Common myeloid progenitor, CD34-positive (primary cell): Measurements from ENCODE around the gene EVI5L.
A peak's percentile ranks its signal among the peaks of the same experiment; 100 is the strongest.

Experiments
- CTCF ChIA-PET: fragments of 350-600 bp; sonication (Branson Sonifier 250); formaldehyde crosslinking; loops from one replicate; lab custom pipeline; 2021; ENCODE audit warnings: antibody characterized with exemption; lab: Charles Lee
- POLR2A ChIA-PET: fragments of 350-600 bp; sonication (Branson Sonifier 250); formaldehyde crosslinking; loops from one replicate; lab custom pipeline; 2021; ENCODE audit warnings: antibody characterized with exemption; lab: Charles Lee
- DNase-seq, 3 donors: peaks; one replicate each; pipeline versions ENCODE4 v3.0.0 to v3.0.0-alpha.2; 2013
- H3K27ac ChIP-seq, 2 experiments: 1 replicate in 1 of 2; 2 replicates in 1 of 2; pipeline ENCODE4 v1.7.0; 2013; ENCODE audit warnings: inconsistent platforms in 2 of 2, low read length in 2 of 2, mild to moderate bottlenecking in 2 of 2, low read depth in 1 of 2, moderate library complexity in 1 of 2; ENCODE audit not compliant: severe bottlenecking in 2 of 2, insufficient read depth in 1 of 2, poor library complexity in 1 of 2
- H3K27me3 ChIP-seq, 5 experiments: replicated peaks in 2 of 5; 1 replicate in 3 of 5; 2 replicates in 2 of 5; pipeline versions ENCODE4 v1.6.1 to v1.7.0; 2013; ENCODE audit warnings: low read length in 4 of 5, mild to moderate bottlenecking in 2 of 5, moderate library complexity in 2 of 5, inconsistent platforms in 1 of 5; ENCODE audit not compliant: insufficient read depth in 5 of 5, control insufficient read depth in 4 of 5
- H3K36me3 ChIP-seq, 4 experiments: 1 replicate in 2 of 4; 2 replicates in 2 of 4; pipeline versions ENCODE4 v1.6.1 to v1.7.0; 2013; ENCODE audit warnings: low read length in 3 of 4, control low read depth in 1 of 4, mild to moderate bottlenecking in 1 of 4; ENCODE audit not compliant: control insufficient read depth in 4 of 4, insufficient read depth in 4 of 4
- H3K4me1 ChIP-seq, 4 experiments: 1 replicate in 3 of 4; 2 replicates in 1 of 4; pipeline versions ENCODE4 v1.6.1 to v1.7.1; 2013; ENCODE audit warnings: low read length in 3 of 4, mild to moderate bottlenecking in 3 of 4, control low read depth in 1 of 4, inconsistent platforms in 1 of 4, moderate library complexity in 1 of 4; ENCODE audit not compliant: control insufficient read depth in 4 of 4, insufficient read depth in 4 of 4; ENCODE audit errors: control extremely low read depth in 1 of 4
- H3K4me3 ChIP-seq, 7 experiments: 1 replicate in 4 of 7; 2 replicates in 3 of 7; pipeline versions ENCODE4 v1.5.1 to v1.7.0; 2013; ENCODE audit warnings: mild to moderate bottlenecking in 7 of 7, low read length in 6 of 7, moderate library complexity in 6 of 7, inconsistent platforms in 2 of 7, low read depth in 2 of 7, control low read depth in 1 of 7; ENCODE audit not compliant: insufficient read depth in 4 of 7, control insufficient read depth in 1 of 7; ENCODE audit errors: extremely low read depth in 1 of 7
- H3K9me3 ChIP-seq, 5 experiments: 1 replicate in 4 of 5; 2 replicates in 1 of 5; pipeline versions ENCODE4 v1.6.1 to v1.7.1; 2013; ENCODE audit warnings: low read length in 4 of 5, mild to moderate bottlenecking in 2 of 5, inconsistent platforms in 1 of 5, low read depth in 1 of 5, moderate library complexity in 1 of 5; ENCODE audit not compliant: control insufficient read depth in 4 of 5, insufficient read depth in 2 of 5; ENCODE audit errors: control extremely low read depth in 1 of 5
- WGBS: methylation state at CpG from one replicate; pipeline ENCODE4 v1.1.5; 2013; ENCODE audit not compliant: insufficient coverage; 5-methylcytosine and 5-hydroxymethylcytosine counted together

Gene EVI5L

DNA sequence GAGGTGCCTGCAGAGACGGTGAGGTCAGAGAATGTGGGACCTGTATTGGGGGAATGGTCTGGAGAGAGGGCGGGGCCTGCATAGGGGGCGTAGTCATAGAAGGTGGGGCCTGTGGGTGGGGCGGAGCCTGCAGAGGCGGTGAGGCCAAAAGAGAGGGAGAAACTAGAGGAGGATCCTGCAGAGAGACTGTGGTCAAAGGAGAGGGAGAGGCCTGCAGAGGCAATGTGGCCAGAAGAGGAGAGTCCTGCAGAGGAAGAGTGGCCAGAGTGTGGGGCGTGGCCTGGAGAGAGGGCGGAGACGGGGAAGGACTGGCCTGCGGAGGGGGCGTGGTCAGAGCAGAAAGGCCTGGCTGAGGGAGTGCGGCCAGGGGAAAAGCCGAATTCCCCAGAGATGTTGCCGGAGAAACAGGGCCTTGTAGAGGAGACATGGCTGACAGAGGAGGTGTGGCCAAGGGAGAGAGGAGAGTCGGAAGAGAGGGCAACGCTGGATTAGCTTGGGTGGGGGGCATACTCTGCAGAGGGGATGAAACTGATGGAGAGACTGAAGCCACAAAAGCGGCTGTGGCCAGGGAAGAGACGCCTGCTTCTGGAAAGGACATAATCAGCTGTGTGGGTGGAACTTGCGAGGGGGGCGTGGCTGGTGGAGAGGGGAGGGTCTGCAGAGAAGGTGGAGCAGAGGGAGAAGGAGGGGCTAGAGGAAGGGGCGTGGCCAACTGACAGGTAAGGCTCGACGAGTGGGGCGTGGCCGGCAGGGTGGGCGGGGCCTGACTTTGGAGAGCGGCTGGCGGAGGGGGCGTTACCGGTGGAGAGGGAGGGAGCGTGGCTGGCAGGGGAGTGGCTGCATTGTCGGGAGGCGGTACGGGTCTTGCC is 41.7 kb downstream of the EVI5L start:
- Histone ChIP-seq H3K4me3 (peak overlapping the region in 5 of 7 experiments; percentile 37 to 67 (median 51)), H3K9me3 (no peaks in the 10 kb centered on the region), H3K36me3 (no peaks in the 10 kb centered on the region), H3K27ac (no peak overlapping the region), H3K4me1 (peaks cover 0 to 64% (median 55%) of the 10 kb centered on the region in 4 experiments), H3K27me3 (peaks cover 0 to 45% (median 13%) of the 10 kb centered on the region in 5 experiments)
- peak; percentile 94 to 97 (median 97) for DNase-seq
- POLR2A ChIA-PET, result interaction anchor here (0.6 kb wide), 1 partner anchor 1286 kb away, joined by 4 read pairs; no protein-coding TSS in a partner anchor
- CTCF ChIA-PET, result no interaction called here
- 4% methylated on average over 31 of the region's 33 CpGs for WGBS

DNA sequence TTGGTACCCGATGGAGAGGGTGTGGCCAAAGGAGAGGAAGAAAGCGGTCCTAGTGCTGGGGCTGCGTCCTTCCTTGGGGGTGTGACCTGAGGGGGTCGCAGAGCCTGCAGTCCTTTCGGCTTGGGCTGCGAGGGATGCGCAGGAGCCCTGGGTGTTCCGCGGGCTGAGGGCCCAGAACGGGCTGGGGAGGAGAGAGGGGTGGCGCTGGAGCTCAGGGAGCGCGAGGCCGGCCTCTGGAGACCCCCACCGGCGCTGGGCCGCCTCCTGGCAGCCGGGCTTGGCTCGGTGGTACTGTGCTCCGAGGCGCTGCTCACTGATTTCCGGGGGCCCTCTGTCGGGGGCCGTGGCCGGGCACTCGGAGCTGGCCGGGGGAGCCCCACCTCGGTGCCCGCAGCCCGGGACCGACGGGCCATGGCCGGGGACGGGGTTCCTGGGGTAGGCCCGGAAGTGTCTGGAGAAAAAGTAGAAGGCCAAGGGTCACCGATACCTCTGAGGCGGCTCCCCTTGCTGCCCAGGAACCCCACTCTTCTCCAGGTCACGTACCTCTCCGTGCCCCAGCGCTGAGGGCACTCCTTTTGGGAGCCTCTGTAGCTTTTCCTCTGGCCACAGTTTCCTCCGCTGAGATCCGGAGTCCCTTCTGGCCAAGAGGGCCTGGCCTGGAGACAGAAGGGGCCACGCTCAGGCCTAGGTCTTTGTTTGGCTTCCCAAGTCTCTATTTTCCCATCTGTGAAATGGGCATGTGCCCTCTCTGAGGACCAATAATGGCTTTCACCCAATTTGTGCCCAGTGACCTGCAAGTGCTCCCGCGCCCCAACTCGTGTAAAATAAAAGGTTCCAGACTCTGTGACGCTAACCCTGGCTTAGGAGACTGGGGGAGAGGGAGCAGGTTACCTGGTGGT is 42.5 kb downstream of the EVI5L start:
- H3K9me3 ChIP-seq, result no peaks in the 10 kb centered on the region
- H3K36me3 ChIP-seq, result no peaks in the 10 kb centered on the region
- no peak for DNase-seq
- ChIA-PET POLR2A (no interaction called here), CTCF (no interaction called here)
- H3K4me3 ChIP-seq, result peak overlapping the region in 4 of 7 experiments; percentile 11 to 67 (median 41)
- WGBS, result 56% methylated on average over 36 of the region's 47 CpGs
- no peak overlapping the region for H3K27ac ChIP-seq
- H3K4me1 ChIP-seq, result peaks cover 0 to 64% (median 55%) of the 10 kb centered on the region in 4 experiments
- H3K27me3 ChIP-seq, result peaks cover 0 to 36% (median 13%) of the 10 kb centered on the region in 5 experiments

DNA sequence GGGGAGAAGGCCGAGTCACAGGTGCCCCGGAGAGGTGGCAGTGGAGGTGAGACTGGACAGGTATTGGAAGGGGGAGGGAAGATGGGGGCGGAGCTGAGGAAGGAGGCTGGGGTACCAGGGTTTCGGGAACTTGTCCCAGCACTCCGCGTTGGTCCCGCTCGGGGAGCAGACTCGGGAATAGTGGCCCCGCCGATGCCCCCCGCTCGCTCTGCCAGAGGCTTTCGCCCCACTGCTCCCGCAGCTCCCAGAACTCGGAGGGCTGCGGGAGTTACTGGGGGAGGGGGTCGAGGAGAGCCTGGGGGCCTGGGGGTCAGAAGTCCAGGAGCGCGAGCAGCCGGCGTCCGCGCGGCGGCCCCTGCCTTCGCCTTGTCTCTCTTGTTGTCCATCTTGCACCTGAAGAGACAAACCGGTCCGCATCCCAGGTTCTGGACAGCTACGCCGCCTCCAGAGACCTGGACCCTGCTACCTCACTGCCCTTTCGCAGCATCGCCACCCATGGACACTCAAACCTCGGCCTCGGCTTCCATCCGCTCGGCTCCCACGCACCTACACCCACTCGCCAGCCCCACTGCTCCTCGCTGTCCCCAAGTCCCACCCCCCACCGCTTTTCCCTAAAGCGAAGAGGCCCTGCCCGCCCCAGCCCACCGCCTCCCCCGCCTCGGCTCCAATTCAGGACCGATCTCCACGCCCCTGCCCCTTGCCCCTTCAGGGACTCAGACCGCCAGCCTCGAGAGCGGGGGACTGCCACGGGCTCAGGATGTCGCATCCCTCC is 43.5 kb downstream of the EVI5L start:
- CTCF ChIA-PET, result no interaction called here
- Histone ChIP-seq H3K4me3 (peak overlapping the region in 3 of 7 experiments; percentile 56 to 71 (median 67)), H3K36me3 (no peaks in the 10 kb centered on the region), H3K4me1 (peaks cover 0 to 57% (median 50%) of the 10 kb centered on the region in 4 experiments), H3K27me3 (peaks cover 0 to 36% (median 13%) of the 10 kb centered on the region in 5 experiments), H3K9me3 (no peaks in the 10 kb centered on the region), H3K27ac (no peak overlapping the region)
- no peak for DNase-seq
- POLR2A ChIA-PET, result interaction anchor here (0.5 kb wide), 1 partner anchor 99 kb away, joined by 4 read pairs; no protein-coding TSS in a partner anchor
- WGBS, result 14% methylated on average over 29 of the region's 53 CpGs

DNA sequence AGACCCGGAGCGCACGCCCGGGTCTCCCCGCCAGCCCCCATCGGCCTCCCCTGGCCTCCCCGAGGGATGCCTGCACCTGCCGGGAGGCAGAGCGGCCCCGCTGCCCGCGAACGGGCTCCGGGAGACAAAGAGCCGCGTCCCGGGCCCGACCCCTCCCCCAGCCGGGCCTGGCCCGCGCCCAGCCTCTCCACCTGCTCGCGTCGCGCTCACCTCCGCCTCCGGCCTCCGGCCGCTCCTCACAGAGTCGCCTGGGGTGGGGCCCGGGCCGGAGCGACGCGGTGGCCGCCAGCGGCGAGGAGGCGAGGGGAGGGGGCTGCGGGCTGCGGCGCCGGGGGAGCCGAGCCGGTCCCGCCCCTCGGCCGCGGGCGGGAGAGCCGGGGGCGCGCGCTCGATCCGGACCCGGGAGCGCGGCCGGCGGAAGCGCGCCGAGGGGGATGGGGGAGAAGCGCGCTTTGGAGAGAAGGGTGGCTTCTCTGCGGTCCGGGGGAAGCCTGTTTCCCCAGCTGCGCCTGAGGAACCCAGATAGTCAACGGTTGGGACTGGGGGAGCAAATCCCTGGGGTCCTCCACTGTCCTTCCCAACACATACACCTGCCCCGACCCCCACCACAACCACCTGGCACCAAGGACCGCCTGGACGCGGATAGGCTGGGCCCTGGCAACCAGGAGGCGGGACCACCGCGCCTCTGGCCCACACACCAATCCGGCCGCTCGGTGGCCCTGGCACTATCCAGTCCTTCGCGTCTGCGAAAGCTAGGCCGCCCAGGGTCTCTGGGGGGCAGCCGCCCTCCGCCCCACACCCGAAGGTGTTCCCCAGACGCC is 44.3 kb downstream of the EVI5L start, which contains the start of gene PRR36:
Gene PRR36 (minus strand): TSS at position 315 of the 821 bp plus-strand sequence. CDS start 701 bp downstream, outside the sequence.
- under 1% methylated on average over 53 of the region's 88 CpGs for WGBS
- H3K27me3 ChIP-seq, result peaks cover 0 to 36% (median 13%) of the 10 kb centered on the region in 5 experiments
- DNase-seq, result peak in 2 of 3 donors; percentile 51 to 60
- CTCF ChIA-PET, result interaction anchor here (1.1 kb wide), 1 partner anchor 43 kb away, joined by 3 read pairs; no protein-coding TSS in a partner anchor
- no peaks in the 10 kb centered on the region for H3K36me3 ChIP-seq
- POLR2A ChIA-PET, result interaction anchor here (0.5 kb wide), 1 partner anchor 99 kb away, joined by 4 read pairs; no protein-coding TSS in a partner anchor
- H3K4me3 ChIP-seq, result peak within 1 kb of the TSS; percentile 13 to 71 (median 42)
- no peak within 1 kb of the TSS for H3K27ac ChIP-seq
- no peaks in the 10 kb centered on the region for H3K9me3 ChIP-seq
- peaks cover 0 to 50% (median 44%) of the 10 kb centered on the region in 4 experiments for H3K4me1 ChIP-seq

DNA sequence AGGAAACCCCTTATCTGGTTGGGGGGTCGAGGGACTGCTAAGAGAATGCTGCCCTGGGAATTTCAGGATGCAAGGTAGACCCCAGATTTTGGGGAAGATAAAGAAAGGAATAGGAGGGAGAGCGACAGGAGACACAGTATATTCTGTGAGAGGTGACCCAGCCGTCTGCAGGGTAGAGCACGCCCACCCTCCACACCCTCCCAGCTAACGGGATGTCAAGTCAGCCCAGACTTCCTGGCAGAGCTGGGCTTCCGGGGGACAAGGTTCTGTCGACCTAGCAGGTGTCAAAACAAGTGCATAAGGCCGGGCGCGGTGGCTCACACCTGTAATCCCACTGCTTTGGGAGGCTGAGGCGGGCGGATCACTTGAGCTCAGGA is 44.9 kb downstream of the EVI5L start:
- H3K9me3 ChIP-seq, result no peaks in the 10 kb centered on the region
- CTCF ChIA-PET, result interaction anchor here (1.1 kb wide), 1 partner anchor 42 kb away, joined by 3 read pairs; no protein-coding TSS in a partner anchor
- H3K4me3 ChIP-seq, result peak overlapping the region in 4 of 7 experiments; percentile 36 to 71 (median 62)
- H3K4me1 ChIP-seq, result peaks cover 0 to 44% (median 38%) of the 10 kb centered on the region in 4 experiments
- no peak overlapping the region for H3K27ac ChIP-seq
- no peaks in the 10 kb centered on the region for H3K36me3 ChIP-seq
- DNase-seq, result peak in 1 of 3 donors; percentile 20
- POLR2A ChIA-PET, result no interaction called here
- H3K27me3 ChIP-seq, result peaks cover 0 to 36% (median 13%) of the 10 kb centered on the region in 5 experiments
- WGBS, result 30% methylated on average over 11 of the region's 12 CpGs
